Right lobe of liver (tissue), 4 donors: ENCODE results near the gene ATP7B.

Experiments used
- CTCF ChIP-seq, 4 donors: fragments of 200-600 bp in 3 of 4; fragments of 450-650 bp in 1 of 4; IDR thresholded peaks; one replicate each; pipeline versions ENCODE4 v1.5.1 to v1.8.0; 2016 to 2022; ENCODE audit warnings: antibody characterized with exemption in 4 of 4, mild to moderate bottlenecking in 2 of 4
- POLR2A ChIP-seq: fragments of 450-650 bp; IDR thresholded peaks from one replicate; pipeline ENCODE4 v1.6.1; 2017; ENCODE audit warnings: antibody characterized with exemption, mild to moderate bottlenecking
- donor health status: DM: no; HTN: no; CAD: no.
- donor health status: DM: no; HTN: no; CAD: no.
- donor health status: DM: no; HTN: yes; CAD: no.

- TF ChIP-seq CTCF (IDR thresholded peaks at IDR 0.05) = no peak
- no peak for TF ChIP-seq POLR2A
Measured at GRCh38 chr13:51943721-51944120, 67.5 kb downstream of the ATP7B start.
